WTC11 (cell line): ENCODE measurements around the gene FAM89B. TPM values are rescaled to one million over a fixed set of nuclear protein-coding genes. Genes with fewer than 3 reads are reported as not detected.
A peak's percentile ranks its signal among the peaks of the same experiment; 100 is the strongest.

Source experiments
- CREM ChIP-seq: sonication (generic); formaldehyde crosslinking; IDR thresholded peaks from 2 replicates; pipeline ENCODE4 v1.8.1; 2022; ENCODE audit warnings: mild to moderate bottlenecking, missing genetic modification reagents, moderate library complexity
- ESRRA ChIP-seq: sonication (generic); formaldehyde crosslinking; IDR thresholded peaks from 2 replicates; pipeline ENCODE4 v1.8.1; 2022; ENCODE audit warnings: mild to moderate bottlenecking, missing genetic modification reagents, borderline replicate concordance
- GRHL2 ChIP-seq: fragments of 250-450 bp; sonication (Bioruptor Pico); IDR thresholded peaks from 2 replicates; pipeline ENCODE4 v1.8.0; 2022; ENCODE audit warnings: mild to moderate bottlenecking, moderate library complexity; ENCODE audit not compliant: insufficient replicate concordance, severe bottlenecking
- RELA ChIP-seq: sonication (generic); formaldehyde crosslinking; IDR thresholded peaks from 2 replicates; pipeline ENCODE4 v1.8.1; 2022; ENCODE audit warnings: missing genetic modification reagents, mild to moderate bottlenecking, borderline replicate concordance
- SOX15 ChIP-seq: fragments of 250-450 bp; sonication (Bioruptor Pico); IDR thresholded peaks from 2 replicates; pipeline ENCODE4 v1.9.0; 2021; ENCODE audit warnings: mild to moderate bottlenecking
- TEAD1 ChIP-seq: sonication (generic); formaldehyde crosslinking; IDR thresholded peaks from 2 replicates; pipeline ENCODE4 v1.8.0; 2022; ENCODE audit warnings: mild to moderate bottlenecking, missing genetic modification reagents
- TEAD4 ChIP-seq: sonication (generic); formaldehyde crosslinking; IDR thresholded peaks from 2 replicates; pipeline ENCODE4 v1.8.0; 2022; ENCODE audit warnings: mild to moderate bottlenecking, missing genetic modification reagents
- ZBTB21 ChIP-seq: sonication (generic); formaldehyde crosslinking; IDR thresholded peaks from 2 replicates; pipeline ENCODE4 v1.8.1; 2023; ENCODE audit warnings: mild to moderate bottlenecking, missing genetic modification reagents, borderline replicate concordance
- ZNF232 ChIP-seq: sonication (generic); formaldehyde crosslinking; IDR thresholded peaks from 2 replicates; pipeline ENCODE4 v1.8.0; 2022; ENCODE audit warnings: mild to moderate bottlenecking, missing genetic modification reagents
- ZNF396 ChIP-seq: fragments of 250-450 bp; sonication (Bioruptor Pico); IDR thresholded peaks from 2 replicates; pipeline ENCODE4 v1.8.0; 2021; ENCODE audit warnings: mild to moderate bottlenecking, moderate library complexity, borderline replicate concordance
- ZNF423 ChIP-seq: fragments of 250-450 bp; sonication (Bioruptor Pico); IDR thresholded peaks from 2 replicates; pipeline ENCODE4 v2.1.2; 2022; ENCODE audit warnings: mild to moderate bottlenecking, moderate library complexity
- total RNA-seq: library from RNA; stranded (reverse); gene quantifications from 3 replicates; pipeline ENCODE4 v1.2.3, GENCODE V29; 2021
- TF ChIP-seq, protein P1 (sequence below): sonication (generic); formaldehyde crosslinking; IDR thresholded peaks from 2 replicates; pipeline ENCODE4 v1.8.0; 2023; ENCODE audit warnings: mild to moderate bottlenecking, missing genetic modification reagents
- TF ChIP-seq, protein P2 (sequence below): sonication (generic); formaldehyde crosslinking; IDR thresholded peaks from 2 replicates; pipeline ENCODE4 v1.8.0; 2023; ENCODE audit warnings: missing genetic modification reagents
- TF ChIP-seq, protein P3 (sequence below): sonication (generic); formaldehyde crosslinking; IDR thresholded peaks from 2 replicates; pipeline ENCODE4 v1.8.1; 2022; ENCODE audit warnings: mild to moderate bottlenecking, moderate library complexity, missing genetic modification reagents
- TF ChIP-seq, protein P4 (sequence below): sonication (generic); formaldehyde crosslinking; IDR thresholded peaks from 2 replicates; pipeline ENCODE4 v1.8.1; 2022; ENCODE audit warnings: low read depth, missing genetic modification reagents, borderline replicate concordance
- TF ChIP-seq, protein P5 (sequence below): fragments of 200-600 bp; IDR thresholded peaks from 2 replicates; pipeline ENCODE4 v1.8.0; 2022; ENCODE audit warnings: antibody characterized with exemption
- TF ChIP-seq, protein P6 (sequence below): fragments of 250-450 bp; sonication (Bioruptor Pico); conservative IDR thresholded peaks from 2 replicates; pipeline ENCODE4 v1.9.0; 2021; ENCODE audit warnings: mild to moderate bottlenecking
- TF ChIP-seq, protein P7 (sequence below): sonication (generic); formaldehyde crosslinking; conservative IDR thresholded peaks from 2 replicates; pipeline ENCODE4 v1.8.1; 2023; ENCODE audit warnings: mild to moderate bottlenecking, low read depth, missing genetic modification reagents, moderate library complexity
- TF ChIP-seq, protein P8 (sequence below): fragments of 250-450 bp; sonication (Bioruptor Pico); IDR thresholded peaks from 2 replicates; pipeline ENCODE4 v2.1.2; 2022; ENCODE audit warnings: mild to moderate bottlenecking, moderate library complexity
- TF ChIP-seq, protein P9 (sequence below): sonication (generic); formaldehyde crosslinking; IDR thresholded peaks from 2 replicates; pipeline ENCODE4 v1.8.0; 2022; ENCODE audit warnings: mild to moderate bottlenecking, missing genetic modification reagents

FAM89B gene
- total RNA-seq, 1 experiment from 2014 or later, result 13.3 TPM

DNA sequence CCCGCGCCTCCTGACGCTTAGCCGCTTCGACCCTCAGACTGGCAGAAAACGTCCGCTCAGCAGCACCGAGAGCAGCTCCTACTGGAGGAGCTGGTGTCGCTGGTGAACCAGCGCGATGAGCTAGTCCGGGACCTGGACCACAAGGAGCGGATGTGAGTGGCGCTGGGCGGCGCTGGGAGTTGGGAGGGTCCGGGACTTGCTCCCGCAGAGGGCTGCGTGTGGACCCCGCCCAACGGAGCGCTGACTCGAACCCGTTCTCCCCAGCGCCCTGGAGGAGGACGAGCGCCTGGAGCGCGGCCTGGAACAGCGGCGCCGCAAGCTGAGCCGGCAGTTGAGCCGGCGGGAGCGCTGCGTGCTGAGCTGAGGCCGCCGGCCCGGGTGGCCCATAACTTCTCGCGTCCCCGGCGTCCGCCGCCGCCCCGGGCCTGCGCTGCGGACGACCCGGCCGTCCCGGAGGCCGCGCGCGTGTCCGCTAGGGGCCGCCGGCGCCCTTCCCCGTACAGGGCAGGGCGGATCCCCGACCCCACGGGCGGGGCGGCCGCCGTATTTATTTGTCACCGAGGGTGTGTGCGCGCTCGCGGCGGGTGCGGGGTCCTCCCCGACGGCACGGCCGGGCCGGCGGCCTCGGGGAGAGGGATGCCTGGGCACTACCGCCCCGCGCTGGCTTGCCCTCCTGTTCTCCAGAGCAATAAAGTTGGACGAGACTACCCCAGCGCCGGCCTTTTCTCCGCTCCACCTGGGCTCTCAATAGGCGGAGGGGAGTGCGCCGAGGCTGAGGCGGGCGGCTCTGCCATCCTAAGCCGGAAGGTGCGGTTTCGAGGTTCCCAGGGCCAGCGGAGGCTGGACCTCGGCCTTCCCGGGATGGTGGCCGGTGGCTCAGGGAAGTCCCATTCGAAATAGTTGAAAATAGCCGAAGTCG lies 19.9 kb downstream of the FAM89B start (continued):
- TF ChIP-seq ZNF396 (CRISPR knock-in tag) (no peak), SOX15 (CRISPR knock-in tag) (no peak), TEAD4 (CRISPR knock-in tag) (no peak), ZNF232 (CRISPR knock-in tag) (no peak), CREM (CRISPR knock-in tag) (no peak), ZBTB21 (CRISPR knock-in tag) (no peak), ESRRA (0 out of 2 replicates have a peak, but pooled peaks have one; percentile 35), RELA (peak; percentile 70; the same call in 1 of the 2 replicates), ZNF423 (CRISPR knock-in tag) (no peak), TEAD1 (CRISPR knock-in tag) (no peak), GRHL2 (no peak)
- TF ChIP-seq, protein P1, sequence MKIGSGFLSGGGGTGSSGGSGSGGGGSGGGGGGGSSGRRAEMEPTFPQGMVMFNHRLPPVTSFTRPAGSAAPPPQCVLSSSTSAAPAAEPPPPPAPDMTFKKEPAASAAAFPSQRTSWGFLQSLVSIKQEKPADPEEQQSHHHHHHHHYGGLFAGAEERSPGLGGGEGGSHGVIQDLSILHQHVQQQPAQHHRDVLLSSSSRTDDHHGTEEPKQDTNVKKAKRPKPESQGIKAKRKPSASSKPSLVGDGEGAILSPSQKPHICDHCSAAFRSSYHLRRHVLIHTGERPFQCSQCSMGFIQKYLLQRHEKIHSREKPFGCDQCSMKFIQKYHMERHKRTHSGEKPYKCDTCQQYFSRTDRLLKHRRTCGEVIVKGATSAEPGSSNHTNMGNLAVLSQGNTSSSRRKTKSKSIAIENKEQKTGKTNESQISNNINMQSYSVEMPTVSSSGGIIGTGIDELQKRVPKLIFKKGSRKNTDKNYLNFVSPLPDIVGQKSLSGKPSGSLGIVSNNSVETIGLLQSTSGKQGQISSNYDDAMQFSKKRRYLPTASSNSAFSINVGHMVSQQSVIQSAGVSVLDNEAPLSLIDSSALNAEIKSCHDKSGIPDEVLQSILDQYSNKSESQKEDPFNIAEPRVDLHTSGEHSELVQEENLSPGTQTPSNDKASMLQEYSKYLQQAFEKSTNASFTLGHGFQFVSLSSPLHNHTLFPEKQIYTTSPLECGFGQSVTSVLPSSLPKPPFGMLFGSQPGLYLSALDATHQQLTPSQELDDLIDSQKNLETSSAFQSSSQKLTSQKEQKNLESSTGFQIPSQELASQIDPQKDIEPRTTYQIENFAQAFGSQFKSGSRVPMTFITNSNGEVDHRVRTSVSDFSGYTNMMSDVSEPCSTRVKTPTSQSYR (CRISPR knock-in tag), result no peak
- TF ChIP-seq, protein P2, sequence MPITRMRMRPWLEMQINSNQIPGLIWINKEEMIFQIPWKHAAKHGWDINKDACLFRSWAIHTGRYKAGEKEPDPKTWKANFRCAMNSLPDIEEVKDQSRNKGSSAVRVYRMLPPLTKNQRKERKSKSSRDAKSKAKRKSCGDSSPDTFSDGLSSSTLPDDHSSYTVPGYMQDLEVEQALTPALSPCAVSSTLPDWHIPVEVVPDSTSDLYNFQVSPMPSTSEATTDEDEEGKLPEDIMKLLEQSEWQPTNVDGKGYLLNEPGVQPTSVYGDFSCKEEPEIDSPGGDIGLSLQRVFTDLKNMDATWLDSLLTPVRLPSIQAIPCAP (CRISPR knock-in tag), result no peak
- TF ChIP-seq, protein P3, sequence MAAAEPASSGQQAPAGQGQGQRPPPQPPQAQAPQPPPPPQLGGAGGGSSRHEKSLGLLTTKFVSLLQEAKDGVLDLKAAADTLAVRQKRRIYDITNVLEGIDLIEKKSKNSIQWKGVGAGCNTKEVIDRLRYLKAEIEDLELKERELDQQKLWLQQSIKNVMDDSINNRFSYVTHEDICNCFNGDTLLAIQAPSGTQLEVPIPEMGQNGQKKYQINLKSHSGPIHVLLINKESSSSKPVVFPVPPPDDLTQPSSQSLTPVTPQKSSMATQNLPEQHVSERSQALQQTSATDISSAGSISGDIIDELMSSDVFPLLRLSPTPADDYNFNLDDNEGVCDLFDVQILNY (CRISPR knock-in tag), result no peak
- TF ChIP-seq, protein P4, sequence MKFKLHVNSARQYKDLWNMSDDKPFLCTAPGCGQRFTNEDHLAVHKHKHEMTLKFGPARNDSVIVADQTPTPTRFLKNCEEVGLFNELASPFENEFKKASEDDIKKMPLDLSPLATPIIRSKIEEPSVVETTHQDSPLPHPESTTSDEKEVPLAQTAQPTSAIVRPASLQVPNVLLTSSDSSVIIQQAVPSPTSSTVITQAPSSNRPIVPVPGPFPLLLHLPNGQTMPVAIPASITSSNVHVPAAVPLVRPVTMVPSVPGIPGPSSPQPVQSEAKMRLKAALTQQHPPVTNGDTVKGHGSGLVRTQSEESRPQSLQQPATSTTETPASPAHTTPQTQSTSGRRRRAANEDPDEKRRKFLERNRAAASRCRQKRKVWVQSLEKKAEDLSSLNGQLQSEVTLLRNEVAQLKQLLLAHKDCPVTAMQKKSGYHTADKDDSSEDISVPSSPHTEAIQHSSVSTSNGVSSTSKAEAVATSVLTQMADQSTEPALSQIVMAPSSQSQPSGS (CRISPR knock-in tag), result no peak
- TF ChIP-seq, protein P5, sequence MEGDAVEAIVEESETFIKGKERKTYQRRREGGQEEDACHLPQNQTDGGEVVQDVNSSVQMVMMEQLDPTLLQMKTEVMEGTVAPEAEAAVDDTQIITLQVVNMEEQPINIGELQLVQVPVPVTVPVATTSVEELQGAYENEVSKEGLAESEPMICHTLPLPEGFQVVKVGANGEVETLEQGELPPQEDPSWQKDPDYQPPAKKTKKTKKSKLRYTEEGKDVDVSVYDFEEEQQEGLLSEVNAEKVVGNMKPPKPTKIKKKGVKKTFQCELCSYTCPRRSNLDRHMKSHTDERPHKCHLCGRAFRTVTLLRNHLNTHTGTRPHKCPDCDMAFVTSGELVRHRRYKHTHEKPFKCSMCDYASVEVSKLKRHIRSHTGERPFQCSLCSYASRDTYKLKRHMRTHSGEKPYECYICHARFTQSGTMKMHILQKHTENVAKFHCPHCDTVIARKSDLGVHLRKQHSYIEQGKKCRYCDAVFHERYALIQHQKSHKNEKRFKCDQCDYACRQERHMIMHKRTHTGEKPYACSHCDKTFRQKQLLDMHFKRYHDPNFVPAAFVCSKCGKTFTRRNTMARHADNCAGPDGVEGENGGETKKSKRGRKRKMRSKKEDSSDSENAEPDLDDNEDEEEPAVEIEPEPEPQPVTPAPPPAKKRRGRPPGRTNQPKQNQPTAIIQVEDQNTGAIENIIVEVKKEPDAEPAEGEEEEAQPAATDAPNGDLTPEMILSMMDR, result peak; percentile 20; the same call in 1 of the 2 replicates
- TF ChIP-seq, protein P6, sequence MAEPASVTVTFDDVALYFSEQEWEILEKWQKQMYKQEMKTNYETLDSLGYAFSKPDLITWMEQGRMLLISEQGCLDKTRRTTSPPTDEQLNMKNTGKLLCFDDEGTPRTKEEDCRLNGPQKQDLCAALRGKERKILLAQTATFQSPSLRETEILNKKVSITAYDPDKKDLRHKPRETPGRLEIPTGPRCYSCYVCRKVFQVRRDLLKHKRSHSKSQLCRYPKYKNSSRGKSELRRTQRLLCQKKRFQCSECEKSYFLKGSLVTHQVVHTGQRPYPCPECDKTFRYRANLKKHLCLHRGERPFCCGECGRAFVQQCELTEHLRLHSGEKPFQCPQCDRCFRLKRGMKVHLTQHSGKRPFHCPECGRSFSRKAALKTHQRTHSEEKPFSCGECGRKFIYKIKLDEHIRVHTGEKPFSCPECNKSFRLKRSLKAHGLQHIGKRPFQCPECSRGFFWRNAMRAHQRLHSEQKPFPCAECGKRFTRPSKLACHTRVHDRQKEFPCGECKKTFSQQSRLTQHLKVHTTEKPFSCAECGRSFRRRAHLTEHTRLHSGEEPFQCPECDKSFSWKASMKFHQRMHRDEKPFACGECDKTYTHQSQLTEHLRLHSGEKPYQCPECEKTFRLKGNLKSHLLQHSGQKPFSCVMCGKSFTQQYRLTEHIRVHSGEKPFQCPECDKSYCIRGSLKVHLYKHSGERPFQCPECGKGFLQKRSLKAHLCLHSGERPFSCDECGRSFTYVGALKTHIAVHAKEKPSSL (CRISPR knock-in tag), result no peak
- TF ChIP-seq, protein P7, sequence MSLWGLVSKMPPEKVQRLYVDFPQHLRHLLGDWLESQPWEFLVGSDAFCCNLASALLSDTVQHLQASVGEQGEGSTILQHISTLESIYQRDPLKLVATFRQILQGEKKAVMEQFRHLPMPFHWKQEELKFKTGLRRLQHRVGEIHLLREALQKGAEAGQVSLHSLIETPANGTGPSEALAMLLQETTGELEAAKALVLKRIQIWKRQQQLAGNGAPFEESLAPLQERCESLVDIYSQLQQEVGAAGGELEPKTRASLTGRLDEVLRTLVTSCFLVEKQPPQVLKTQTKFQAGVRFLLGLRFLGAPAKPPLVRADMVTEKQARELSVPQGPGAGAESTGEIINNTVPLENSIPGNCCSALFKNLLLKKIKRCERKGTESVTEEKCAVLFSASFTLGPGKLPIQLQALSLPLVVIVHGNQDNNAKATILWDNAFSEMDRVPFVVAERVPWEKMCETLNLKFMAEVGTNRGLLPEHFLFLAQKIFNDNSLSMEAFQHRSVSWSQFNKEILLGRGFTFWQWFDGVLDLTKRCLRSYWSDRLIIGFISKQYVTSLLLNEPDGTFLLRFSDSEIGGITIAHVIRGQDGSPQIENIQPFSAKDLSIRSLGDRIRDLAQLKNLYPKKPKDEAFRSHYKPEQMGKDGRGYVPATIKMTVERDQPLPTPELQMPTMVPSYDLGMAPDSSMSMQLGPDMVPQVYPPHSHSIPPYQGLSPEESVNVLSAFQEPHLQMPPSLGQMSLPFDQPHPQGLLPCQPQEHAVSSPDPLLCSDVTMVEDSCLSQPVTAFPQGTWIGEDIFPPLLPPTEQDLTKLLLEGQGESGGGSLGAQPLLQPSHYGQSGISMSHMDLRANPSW (CRISPR knock-in tag), result 0 out of 2 replicates have a peak, but pooled peaks have one; percentile 37
- TF ChIP-seq, protein P8, sequence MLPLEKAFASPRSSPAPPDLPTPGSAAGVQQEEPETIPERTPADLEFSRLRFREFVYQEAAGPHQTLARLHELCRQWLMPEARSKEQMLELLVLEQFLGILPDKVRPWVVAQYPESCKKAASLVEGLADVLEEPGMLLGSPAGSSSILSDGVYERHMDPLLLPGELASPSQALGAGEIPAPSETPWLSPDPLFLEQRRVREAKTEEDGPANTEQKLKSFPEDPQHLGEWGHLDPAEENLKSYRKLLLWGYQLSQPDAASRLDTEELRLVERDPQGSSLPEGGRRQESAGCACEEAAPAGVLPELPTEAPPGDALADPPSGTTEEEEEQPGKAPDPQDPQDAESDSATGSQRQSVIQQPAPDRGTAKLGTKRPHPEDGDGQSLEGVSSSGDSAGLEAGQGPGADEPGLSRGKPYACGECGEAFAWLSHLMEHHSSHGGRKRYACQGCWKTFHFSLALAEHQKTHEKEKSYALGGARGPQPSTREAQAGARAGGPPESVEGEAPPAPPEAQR, result no peak
- TF ChIP-seq, protein P9, sequence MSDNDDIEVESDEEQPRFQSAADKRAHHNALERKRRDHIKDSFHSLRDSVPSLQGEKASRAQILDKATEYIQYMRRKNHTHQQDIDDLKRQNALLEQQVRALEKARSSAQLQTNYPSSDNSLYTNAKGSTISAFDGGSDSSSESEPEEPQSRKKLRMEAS (CRISPR knock-in tag), result 0 out of 2 replicates have a peak, but pooled peaks have one; percentile 18
